AML-193 (cell line): ENCODE data around the gene SYNDIG1.

Source experiments
- DNase-seq, 2 experiments: peaks; one replicate each; lab custom pipeline; 2025; lab: John Stamatoyannopoulos, UW

Gene SYNDIG1

DNA sequence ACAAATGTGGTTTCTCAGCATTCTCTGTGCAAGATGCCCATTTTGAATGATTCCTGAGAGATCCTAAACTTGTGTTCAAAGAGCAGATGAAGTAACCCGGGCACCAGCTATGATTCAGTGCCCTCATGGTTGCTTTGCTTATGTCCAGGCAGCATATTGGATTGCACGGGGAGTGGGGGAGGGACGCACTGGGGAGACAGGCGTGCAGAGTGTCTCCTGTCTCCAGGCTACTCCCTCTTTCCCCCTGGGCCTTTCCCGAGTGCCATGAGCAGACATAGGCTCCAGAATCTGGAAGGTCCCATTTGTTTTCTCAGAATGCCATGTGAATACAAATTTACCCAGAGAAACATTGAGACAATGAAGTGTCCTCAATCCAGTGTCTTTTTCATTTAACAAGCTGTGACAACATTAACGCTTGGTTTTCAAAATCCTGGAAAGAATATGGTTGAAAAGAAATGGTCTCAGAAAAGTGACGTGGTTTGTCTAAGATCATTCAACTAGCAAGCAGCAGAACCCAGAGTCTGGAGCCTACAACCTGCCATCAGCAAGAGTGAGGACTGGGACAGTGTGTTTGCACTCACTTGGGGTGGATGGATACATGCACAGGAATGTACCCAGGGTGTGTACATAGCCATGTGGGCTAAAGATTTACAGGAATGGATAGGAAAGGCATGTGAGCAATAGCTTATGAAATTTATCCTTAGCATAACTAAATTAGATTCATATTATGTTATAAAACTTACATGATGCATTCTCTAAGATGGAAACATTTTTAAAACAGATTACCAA is 4.2 kb downstream of the SYNDIG1 start:
- DNase-seq = no peak

- DNase-seq = no peak
Observed at GRCh38 chr20:24477831-24478547, 8.6 kb downstream of the SYNDIG1 start.

DNA sequence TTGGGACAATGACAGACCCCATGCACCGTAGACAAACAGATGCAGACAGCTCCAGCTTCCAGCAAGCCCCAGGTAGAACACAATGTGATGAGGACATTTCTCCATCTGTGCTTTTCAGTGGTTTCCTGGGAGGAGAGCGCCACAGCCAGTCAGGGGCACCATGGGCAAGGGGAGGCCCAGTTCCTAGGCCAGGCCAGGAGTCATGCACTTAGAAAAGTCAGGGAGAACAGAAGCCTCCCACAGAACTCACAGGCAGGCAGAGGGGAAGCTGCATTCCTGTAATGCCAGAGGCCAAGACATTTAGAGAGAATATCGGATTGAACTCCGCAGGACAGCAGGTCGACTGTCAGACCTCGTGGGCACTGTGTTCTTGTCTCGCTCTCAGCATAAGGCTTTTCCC is 9.2 kb downstream of the SYNDIG1 start:
- no peak for DNase-seq

- DNase-seq = no peak
Observed at GRCh38 chr20:24479106-24479505, 9.7 kb downstream of the SYNDIG1 start.

DNA sequence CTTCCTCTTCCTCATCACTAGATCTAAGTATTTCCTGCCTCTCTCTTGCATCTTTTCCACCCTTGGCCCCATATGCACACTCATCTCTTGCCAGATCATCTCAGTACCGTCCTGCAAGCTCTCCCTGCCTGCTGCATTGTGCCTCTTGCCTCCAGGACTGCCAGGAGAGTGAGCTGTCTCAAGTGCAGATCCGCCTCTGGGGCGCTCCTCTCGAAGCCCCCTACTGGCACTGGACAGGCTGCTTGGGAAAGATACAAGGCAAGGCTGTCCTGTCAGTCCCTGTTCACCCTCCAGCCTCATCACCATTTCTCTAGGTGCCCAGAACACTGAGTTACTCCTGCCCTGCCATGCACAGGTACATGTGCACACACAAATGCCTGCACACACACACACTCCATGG is 10.2 kb downstream of the SYNDIG1 start:
- no peak for DNase-seq

DNA sequence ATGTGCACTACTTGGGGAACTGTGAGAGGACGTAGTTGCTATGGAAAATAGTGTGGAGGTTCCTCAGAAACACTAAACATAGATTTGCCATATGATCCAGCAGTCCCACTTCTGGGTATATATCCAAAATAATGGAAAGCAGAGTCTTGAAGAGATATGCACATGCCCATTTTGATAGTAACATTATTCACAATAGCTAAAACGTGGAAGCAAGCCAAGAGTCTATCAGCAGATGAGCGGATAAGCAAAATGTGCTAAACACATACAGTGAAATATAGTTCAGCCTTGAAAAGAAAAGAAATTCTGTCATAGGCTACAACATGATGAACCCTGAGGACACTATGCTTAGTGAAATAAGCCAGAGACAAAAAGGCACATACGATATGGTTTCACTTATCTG is 11.1 kb downstream of the SYNDIG1 start:
- no peak for DNase-seq

DNA sequence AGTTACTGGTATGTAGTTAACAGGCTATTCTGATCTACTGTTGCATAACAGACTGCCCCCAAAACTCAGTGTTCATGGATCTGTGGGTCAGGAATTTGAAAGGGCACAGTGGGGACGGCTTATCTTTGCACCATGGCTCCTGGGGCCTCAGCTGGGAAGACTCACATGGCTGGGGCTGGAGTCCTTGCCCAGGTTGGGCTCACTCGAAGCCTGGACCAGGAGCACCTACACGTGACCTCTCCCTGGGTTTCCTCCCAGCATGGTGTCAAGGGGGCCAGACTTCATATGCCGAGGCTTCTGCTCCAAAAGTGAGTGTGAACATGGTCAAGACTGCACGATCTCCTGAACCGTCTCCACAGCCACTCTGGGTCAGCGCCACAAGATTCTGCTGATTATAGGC is 11.7 kb downstream of the SYNDIG1 start:
- no peak for DNase-seq

DNA sequence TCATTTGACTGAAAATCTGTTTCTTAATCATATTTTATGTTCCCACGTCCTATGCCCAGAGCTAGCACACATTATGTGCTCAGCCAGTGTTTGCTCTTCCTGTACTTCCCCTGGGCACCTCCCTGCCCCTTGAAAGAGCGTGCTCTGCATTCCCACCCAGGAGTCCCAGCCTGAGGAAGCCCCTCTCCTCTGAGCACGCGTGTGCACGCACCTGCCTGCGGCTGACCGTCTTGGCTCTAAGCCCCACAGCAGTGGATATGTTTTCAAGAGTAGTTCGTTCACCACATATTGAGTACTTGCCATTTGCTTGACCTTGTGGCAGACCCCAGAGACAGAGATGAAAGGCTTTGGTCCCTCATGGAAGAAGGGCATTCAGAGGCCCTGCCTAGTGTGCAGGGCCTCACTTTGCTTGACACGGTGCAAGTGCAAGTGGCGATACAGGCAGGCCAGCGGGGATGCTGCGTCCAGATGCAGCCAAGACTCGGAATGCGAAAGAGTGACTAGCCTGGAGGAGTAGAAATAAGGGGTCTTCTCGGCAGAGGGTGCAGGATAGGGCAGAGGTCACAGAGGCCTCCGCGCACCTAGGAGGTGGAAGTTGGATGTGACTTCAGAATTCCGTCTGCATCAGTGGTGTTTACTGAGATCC is 14.1 kb downstream of the SYNDIG1 start:
- DNase-seq = no peak

DNA sequence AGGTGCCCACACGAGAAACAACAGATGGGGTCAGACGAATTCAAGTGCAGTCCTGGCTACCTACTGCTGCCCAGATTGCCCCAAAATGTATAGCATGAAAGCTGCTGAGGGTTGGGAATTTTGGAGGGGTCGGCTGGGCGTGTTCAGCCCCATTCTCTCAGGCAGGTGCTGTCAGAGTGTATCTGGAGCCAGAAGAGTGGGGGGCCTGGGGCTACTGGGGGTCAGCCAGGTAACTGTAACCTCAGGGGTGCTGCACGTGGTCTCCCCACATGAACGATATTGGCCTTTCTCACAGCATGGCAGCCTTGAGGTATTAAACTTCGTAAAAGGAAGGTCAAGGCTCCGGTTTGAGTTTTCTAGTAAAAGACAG is 14.6 kb downstream of the SYNDIG1 start:
- no peak for DNase-seq

DNA sequence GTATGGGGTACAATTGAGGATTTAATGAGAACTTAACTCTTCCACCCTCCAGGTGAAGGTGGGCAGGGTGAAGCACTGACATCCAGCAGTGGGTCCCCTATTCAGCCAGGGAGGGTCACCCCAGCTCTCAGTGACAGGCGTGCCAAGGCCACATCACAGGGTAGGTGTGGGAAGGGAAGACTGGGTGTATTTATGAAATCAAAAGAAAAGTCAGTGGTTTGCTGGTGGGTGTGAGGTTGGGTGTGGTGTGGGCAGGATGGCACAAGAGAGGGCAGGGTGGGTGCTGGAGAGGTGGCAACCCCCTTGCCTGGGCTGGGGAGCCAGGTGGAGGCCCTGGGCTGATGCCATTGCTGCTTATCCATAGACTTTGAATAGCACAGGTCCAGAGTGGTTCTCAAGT is 16.6 kb downstream of the SYNDIG1 start:
- no peak for DNase-seq

DNA sequence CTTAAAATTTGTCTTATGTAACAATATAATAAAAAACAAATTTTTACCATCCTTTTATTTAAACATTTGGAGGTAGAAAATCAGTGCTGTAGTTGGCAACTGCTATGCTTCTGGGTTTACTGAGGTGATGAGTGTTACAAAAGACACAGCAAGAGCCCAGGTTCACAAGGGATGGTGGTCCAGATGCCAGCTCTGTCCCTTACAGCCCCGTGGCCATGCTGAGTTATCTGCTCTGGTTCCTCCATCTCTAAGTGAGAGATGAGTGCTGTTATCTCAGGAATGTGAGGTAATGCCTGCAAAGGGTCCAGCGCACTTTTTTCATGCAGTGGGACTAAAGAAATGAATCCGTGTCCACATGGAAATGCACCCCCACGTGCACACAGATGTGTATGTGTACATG is 17.8 kb downstream of the SYNDIG1 start:
- DNase-seq = no peak

- no peak for DNase-seq
Observed at GRCh38 chr20:24487648-24488047, 18.2 kb downstream of the SYNDIG1 start.

DNA sequence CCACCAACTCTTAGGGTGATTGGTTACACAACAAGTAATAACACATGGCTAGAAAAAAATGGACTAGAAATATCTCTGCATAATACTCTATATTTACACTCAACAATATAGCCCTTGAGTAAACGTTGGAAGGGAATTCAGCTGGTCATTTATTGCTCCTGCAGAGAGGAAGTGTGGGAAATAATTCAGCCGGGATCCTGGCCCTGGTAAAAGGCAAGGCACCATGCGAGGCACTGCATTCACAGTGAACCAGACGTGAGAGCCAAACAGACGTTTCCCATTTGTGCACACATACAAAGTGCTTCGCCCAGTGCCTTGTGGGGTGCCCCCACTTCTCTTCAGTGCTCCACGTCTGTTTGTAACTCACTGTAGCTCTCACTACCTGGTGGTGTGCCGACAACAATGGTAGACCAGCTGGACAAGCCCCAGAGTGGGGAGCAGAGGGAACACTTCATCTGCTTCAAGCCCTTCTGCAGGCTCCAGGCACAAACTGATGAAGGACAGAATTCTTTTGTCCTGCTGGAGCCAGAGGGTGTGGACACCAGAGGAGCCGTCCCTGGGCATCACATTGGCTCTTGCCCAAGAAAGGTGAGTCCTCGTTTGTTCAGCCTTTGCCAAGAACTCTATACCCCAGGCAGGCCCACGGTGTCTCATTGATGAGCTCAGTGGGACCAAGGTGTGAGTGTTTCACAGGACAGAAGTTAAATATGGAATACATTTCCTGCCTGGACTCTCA is 18.8 kb downstream of the SYNDIG1 start:
- no peak for DNase-seq

- DNase-seq = no peak
Observed at GRCh38 chr20:24488800-24489175, 19.4 kb downstream of the SYNDIG1 start.

GRCh38 chr20:24489193-24489592 is 19.8 kb downstream of the SYNDIG1 start:
- no peak for DNase-seq

DNA sequence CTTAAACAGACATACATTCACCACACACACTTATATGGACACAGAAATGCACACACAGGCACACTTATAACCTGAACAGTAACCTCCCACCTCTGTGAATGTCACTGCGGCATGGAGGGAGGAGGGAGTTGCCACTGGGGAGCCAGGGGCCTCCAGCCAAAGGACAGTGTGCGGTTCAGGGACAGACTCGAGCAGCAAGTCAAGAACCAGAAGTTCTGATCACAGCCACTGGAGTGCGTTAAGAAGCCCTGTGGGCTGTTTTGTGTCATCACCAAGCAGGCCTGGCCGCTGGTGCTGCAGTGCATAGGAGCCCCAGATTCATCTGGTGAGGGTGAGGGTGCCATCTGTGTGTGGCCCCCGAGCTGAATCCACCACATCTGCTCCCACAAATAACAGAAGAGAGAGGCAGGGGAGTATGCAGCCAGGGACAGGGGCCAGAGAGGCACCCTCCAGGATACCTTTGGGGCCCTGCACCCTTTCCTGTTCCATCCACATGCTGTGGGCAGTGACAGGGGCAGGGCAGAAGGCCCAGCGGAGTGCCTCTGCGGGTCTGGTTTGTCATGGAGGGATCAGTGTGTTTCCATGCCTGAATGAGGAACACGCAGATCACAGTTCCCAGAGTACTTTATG is 20.3 kb downstream of the SYNDIG1 start:
- DNase-seq = no peak

GRCh38 chr20:24490598-24490997 is 21.2 kb downstream of the SYNDIG1 start:
- DNase-seq = no peak

DNA sequence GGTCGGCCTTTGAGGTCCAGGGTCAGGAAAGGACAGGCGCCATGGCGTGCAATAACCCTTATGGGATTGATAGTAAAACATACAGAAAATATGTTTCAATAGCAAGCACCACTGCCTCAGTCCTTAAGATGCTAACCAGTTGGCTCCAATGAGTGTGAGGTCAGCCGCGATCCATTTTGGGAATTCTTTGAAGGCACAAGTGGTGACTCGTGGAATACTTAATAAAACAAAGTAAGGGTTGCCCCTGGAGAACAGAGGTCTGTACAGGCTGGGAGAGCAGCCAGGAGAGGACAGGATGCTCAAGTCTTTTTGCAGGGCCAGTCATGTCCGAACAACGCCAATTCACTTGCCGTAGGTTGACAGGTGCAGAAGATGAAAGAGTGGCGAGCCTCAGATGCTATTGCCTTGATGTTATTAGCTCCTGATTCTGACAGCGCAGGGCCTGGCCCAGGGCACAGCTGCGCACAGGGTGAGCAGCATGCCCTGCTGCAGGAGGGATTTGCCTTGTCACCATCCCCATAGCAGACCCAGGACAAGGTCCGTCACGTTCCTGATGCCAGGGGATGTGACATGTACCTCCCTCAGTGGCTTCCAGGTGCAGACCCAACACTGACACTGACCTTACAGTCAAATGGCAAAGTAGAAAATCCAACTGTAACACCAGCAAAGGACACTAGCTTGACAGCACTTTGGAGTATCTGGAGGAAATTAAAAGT is 21.8 kb downstream of the SYNDIG1 start:
- DNase-seq = no peak

- DNase-seq = no peak
Observed at GRCh38 chr20:24492031-24492607, 22.7 kb downstream of the SYNDIG1 start.

- DNase-seq = no peak
Observed at GRCh38 chr20:24492698-24493097, 23.3 kb downstream of the SYNDIG1 start.

- no peak for DNase-seq
Observed at GRCh38 chr20:24493181-24493580, 23.8 kb downstream of the SYNDIG1 start.
